Esophagus (tissue), 2 donors: Measurements from ENCODE around the gene PROS1. TPM values are rescaled to one million over a fixed set of nuclear protein-coding genes. Genes with fewer than 3 reads are reported as not detected.
"Not testable (repeated sequence)": the region's sequence is repeated elsewhere in the genome, so short reads cannot be mapped to it uniquely, and the experiment has no call there.

Source experiments
- H3K27ac ChIP-seq, 2 donors: one replicate each; pipeline ENCODE4 v1.5.1; 2013; ENCODE audit warnings: low read depth in 2 of 2, mild to moderate bottlenecking in 2 of 2, inconsistent platforms in 1 of 2, low read length in 1 of 2, moderate library complexity in 1 of 2
- H3K27me3 ChIP-seq, 2 donors: one replicate each; pipeline ENCODE4 v1.6.1; 2013; ENCODE audit warnings: low read length in 2 of 2, control low read depth in 1 of 2, mild to moderate bottlenecking in 1 of 2; ENCODE audit not compliant: insufficient read depth in 2 of 2, control insufficient read depth in 1 of 2
- H3K36me3 ChIP-seq, 2 donors: one replicate each; pipeline ENCODE4 v1.6.1; 2013; ENCODE audit warnings: low read length in 1 of 2; ENCODE audit not compliant: control insufficient read depth in 2 of 2, insufficient read depth in 2 of 2
- H3K4me1 ChIP-seq, 2 donors: one replicate each; pipeline ENCODE4 v1.6.1; 2013; ENCODE audit warnings: low read length in 1 of 2; ENCODE audit not compliant: control insufficient read depth in 2 of 2, insufficient read depth in 2 of 2
- H3K4me3 ChIP-seq, 2 donors: one replicate each; pipeline ENCODE4 v1.5.1; 2013; ENCODE audit warnings: low read length in 2 of 2, mild to moderate bottlenecking in 2 of 2, low read depth in 1 of 2, moderate library complexity in 1 of 2
- H3K9me3 ChIP-seq, 2 donors: one replicate each; pipeline ENCODE4 v1.6.1; 2013; ENCODE audit warnings: mild to moderate bottlenecking in 2 of 2, low read depth in 1 of 2, low read length in 1 of 2, moderate library complexity in 1 of 2; ENCODE audit not compliant: control insufficient read depth in 2 of 2, insufficient read depth in 1 of 2
- WGBS, 2 donors: extraction: QIAGEN DNeasy Blood & Tissue Kit; methylation state at CpG; one replicate each; pipeline ENCODE4 v1.1.7; 2013; 5-methylcytosine and 5-hydroxymethylcytosine counted together
- polyA plus RNA-seq, 2 donors: library from polyadenylated mRNA; stranded (reverse); fragments of 200-250 nt; gene quantifications; one replicate each; pipeline ENCODE4 v1.2.3, GENCODE V29; 2013
- donor health status: healthy with polysubstance abuse.
- donor health status: Bipolar disorder and iron deficiency.

Gene PROS1
- polyA plus RNA-seq, 2 donors: 4.4 to 8.1 TPM

GRCh38 chr3:93936549-93936948 is 37.1 kb downstream of the PROS1 start:
- WGBS, 2 donors: 74 to 78% methylated on average over 1 of the region's 1 CpG

GRCh38 chr3:93934366-93935046 is 39.2 kb downstream of the PROS1 start:
- Histone ChIP-seq H3K27me3 (no peaks in the 10 kb centered on the region), H3K27ac (no peak overlapping the region), H3K9me3 (no peaks in the 10 kb centered on the region), H3K36me3 (no peaks in the 10 kb centered on the region), H3K4me1 (no peaks in the 10 kb centered on the region), H3K4me3 (no peak overlapping the region)
- WGBS, 2 donors: 64 to 70% methylated on average over 5 of the region's 5 CpGs

More at GRCh38 chr3:93936549-93936948, 37.1 kb downstream of the PROS1 start:
- H3K4me1 ChIP-seq: no peaks in the 10 kb centered on the region
- no peaks in the 10 kb centered on the region for H3K9me3 ChIP-seq
- no peaks in the 10 kb centered on the region for H3K27me3 ChIP-seq
- H3K4me3 ChIP-seq: no peak overlapping the region
- no peak overlapping the region for H3K27ac ChIP-seq
- no peaks in the 10 kb centered on the region for H3K36me3 ChIP-seq

GRCh38 chr3:93931597-93932229 is 42.0 kb downstream of the PROS1 start:
- H3K4me1 ChIP-seq: no peaks in the 10 kb centered on the region
- H3K9me3 ChIP-seq: no peaks in the 10 kb centered on the region
- 91% methylated on average over 5 of the region's 5 CpGs for WGBS, 2 donors
- H3K27me3 ChIP-seq: no peaks in the 10 kb centered on the region
- no peaks in the 10 kb centered on the region for H3K36me3 ChIP-seq
- H3K4me3 ChIP-seq: no peak overlapping the region
- H3K27ac ChIP-seq: no peak overlapping the region

- H3K4me1 ChIP-seq: no peaks in the 10 kb centered on the region
- no peaks in the 10 kb centered on the region for H3K36me3 ChIP-seq
- H3K27me3 ChIP-seq: no peaks in the 10 kb centered on the region
- H3K9me3 ChIP-seq: no peaks in the 10 kb centered on the region
- 57 to 58% methylated on average over 3 of the region's 3 CpGs for WGBS, 2 donors
- no peak overlapping the region for H3K27ac ChIP-seq
- no peak overlapping the region for H3K4me3 ChIP-seq
Observed at GRCh38 chr3:93930041-93930440, 43.7 kb downstream of the PROS1 start.

- Histone ChIP-seq H3K27ac (no peak overlapping the region), H3K27me3 (no peaks in the 10 kb centered on the region), H3K4me1 (no peaks in the 10 kb centered on the region), H3K9me3 (no peaks in the 10 kb centered on the region), H3K36me3 (no peaks in the 10 kb centered on the region), H3K4me3 (no peak overlapping the region)
Observed at GRCh38 chr3:93926789-93927188, 46.9 kb downstream of the PROS1 start.

- Histone ChIP-seq H3K27ac (no peak overlapping the region), H3K4me1 (no peaks in the 10 kb centered on the region), H3K9me3 (no peaks in the 10 kb centered on the region), H3K4me3 (no peak overlapping the region), H3K36me3 (no peaks in the 10 kb centered on the region), H3K27me3 (no peaks in the 10 kb centered on the region)
- WGBS, 2 donors: 83 to 91% methylated on average over 2 of the region's 2 CpGs
Observed at GRCh38 chr3:93924491-93924890, 49.2 kb downstream of the PROS1 start.

- Histone ChIP-seq H3K36me3 (no peaks in the 10 kb centered on the region), H3K9me3 (no peaks in the 10 kb centered on the region), H3K27ac (no peak overlapping the region), H3K4me1 (no peaks in the 10 kb centered on the region), H3K27me3 (no peaks in the 10 kb centered on the region), H3K4me3 (no peak overlapping the region)
- WGBS, 2 donors: 89 to 92% methylated on average over 2 of the region's 2 CpGs
Observed at GRCh38 chr3:93923006-93923405, 50.7 kb downstream of the PROS1 start.

- H3K27ac ChIP-seq, H3K27me3 ChIP-seq, H3K4me1 ChIP-seq, H3K36me3 ChIP-seq, H3K4me3 ChIP-seq, H3K9me3 ChIP-seq: not testable (repeated sequence)
- WGBS, 2 donors: 95 to 97% methylated on average over 15 to 17 of the region's 17 CpGs
Observed at GRCh38 chr3:93917546-93918029, 56.1 kb downstream of the PROS1 start.

GRCh38 chr3:93913623-93914022 is 60.1 kb downstream of the PROS1 start:
- not testable (repeated sequence) for H3K27me3 ChIP-seq, H3K27ac ChIP-seq, H3K4me1 ChIP-seq, H3K9me3 ChIP-seq, H3K36me3 ChIP-seq, H3K4me3 ChIP-seq
- WGBS, 2 donors: 34 to 38% methylated on average over 1 of the region's 1 CpG

- no peaks in the 10 kb centered on the region for H3K4me1 ChIP-seq
- no peaks in the 10 kb centered on the region for H3K9me3 ChIP-seq
- no peaks in the 10 kb centered on the region for H3K36me3 ChIP-seq
- H3K27me3 ChIP-seq: no peaks in the 10 kb centered on the region
- 70 to 85% methylated on average over 2 of the region's 2 CpGs for WGBS, 2 donors
- H3K4me3 ChIP-seq: no peak overlapping the region
- H3K27ac ChIP-seq: no peak overlapping the region
Observed at GRCh38 chr3:93911206-93911605, 62.5 kb downstream of the PROS1 start.
